ENCODE results near the gene CDH4.
"Not testable (repeated sequence)": the region's sequence is repeated elsewhere in the genome, so short reads cannot be mapped to it uniquely, and the experiment has no call there.

The CDH4 gene

DNA sequence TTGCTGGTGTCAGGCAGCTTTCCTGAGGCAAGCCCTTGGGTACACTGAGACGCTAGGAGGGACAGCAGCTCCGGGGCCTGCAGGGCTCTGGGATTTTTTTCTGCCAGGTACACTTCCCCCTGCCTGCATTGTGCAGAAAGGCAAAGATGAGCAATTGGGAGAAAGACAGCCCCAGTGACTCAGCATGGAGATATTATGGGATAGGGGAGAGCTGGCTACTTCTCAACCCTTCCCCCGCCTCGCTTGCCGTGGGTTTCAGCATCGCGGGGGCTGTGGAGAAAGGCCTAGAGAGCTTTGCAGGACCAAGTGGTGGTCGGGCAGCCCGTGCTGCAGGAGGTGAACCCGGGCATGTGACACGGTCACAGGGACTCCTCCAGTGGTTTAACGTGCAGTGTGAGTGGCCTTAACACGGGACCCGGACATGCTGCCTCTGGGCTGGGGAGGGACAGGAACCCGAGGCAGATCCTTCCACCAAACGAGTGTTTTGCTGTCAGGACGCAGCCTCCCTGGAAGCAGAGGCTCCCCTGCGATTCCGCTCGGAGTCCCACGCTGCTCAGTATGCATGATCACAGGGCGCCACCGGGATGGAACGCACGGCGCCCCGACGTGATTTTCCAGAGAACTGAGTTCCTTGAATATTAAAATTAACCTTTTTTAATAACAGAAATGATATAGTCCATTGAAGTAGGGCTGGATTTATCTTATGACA, 139.9 kb downstream of the CDH4 start:
- DNase-seq, result no peak

DNA sequence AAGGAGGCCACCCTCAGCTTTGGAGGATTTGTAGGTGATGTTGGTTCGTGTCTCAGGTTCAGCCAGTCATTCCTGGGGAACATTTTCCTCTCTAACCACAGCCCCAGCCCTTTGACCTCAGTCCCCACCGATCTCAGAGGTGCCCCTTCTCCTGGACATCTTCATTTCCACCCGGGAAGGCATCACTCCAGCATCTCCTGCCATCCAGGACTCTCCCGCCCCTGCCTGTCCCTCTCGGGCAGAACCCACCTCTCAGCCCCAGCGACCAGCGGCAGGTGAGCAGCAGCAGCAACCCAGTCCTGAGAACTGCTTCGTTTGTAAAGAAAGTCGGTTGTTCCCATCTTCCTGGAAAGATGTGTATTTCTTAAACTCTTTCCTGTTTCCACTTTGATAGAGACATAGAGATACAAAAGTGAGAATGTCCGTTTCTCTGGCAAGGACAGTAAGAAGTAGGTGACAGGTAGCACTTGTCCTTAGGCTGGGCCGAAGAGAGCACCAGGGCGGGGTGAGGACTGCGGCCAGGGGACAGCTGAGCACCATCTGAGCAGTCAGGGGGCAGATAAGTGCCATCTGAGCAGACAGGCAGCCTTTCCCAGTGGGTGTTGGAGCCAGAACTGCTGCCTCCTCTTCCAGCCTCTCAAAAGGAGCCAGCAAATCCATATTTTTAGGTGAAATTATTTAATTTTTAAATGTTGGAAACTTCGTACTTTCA, 142.2 kb downstream of the CDH4 start:
- no peak for DNase-seq

GRCh38 chr20:61396262-61396848, 144.3 kb downstream of the CDH4 start:
- DNase-seq, result no peak

DNA sequence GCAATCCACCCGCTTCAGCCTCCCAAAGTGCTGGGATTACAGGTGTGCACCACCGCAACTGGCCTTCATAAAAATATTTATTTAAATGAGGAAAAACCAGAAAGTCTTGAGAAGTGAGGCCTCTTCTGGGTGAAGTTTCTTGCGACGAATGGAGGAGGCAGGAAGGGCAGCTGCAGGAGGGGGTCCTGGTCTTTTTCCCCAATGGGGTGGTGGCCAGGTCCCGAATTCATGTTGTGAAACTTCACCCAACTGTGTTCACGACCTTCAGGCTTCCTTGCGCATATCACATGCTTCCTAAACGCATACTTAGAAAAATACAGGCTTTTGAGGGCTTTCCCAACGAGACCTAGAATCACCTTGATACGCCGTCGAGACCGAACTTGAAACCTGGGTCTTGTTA, 145.1 kb downstream of the CDH4 start:
- DNase-seq, result no peak

DNA sequence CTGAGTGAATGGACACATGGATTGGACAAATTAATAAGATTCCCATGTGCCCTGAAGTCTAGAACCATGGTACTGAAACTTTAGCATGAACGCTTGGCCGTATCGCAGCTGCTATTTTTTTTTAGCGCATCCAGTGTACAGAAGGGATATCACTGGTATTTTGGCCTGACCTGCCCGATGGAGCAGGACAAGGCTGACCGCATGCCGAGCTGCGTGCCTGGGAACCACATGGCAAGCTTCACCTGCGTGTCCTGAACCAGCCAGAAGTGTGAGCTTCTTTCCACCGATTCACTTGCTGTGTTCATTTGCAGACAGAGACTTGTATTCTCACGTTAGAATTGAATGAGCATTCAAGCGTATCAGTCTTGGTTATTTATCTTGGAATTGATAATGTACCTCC, 145.7 kb downstream of the CDH4 start:
- DNase-seq, result no peak

GRCh38 chr20:61399433-61399832, 147.4 kb downstream of the CDH4 start:
- DNase-seq, result no peak

DNA sequence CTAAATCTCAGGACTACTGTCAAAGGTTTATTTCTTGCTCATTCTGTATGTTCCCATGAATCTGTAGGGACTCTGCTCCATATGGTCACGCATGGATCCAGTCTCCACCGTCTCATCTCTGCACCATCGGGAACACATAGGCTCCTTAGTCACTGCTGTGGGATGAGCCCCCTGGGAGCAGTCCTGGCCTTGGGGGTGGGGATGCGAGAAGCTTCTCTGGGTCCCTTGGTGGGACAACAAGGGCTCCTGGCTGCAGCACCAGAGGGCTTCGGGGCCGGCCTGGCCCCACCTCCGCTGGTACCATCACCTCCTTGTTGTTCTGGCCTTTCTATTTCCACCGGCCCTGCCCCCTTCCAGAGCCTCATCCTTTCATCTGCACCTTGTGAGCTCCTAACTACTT, 148.4 kb downstream of the CDH4 start:
- no peak for DNase-seq

DNA sequence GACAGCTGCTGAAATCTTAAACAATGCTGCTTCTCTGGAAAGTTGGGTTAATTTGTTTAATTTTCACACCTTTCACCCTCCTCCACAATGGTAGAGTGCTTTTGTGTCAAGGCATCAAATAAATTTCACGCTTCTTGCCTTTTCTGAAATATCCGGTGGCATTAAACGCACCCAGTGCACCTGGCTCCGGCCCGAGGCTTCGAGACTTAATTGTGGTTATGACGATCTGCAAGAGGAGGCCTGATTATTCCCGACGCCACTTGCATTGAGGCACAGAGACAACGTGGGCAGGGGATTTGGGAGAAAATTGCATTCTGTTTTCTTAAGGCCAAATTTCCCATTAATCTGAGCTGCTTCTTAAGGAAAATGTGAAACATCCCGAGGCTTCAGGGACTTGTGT, 152.2 kb downstream of the CDH4 start:
- DNase-seq, result no peak

DNA sequence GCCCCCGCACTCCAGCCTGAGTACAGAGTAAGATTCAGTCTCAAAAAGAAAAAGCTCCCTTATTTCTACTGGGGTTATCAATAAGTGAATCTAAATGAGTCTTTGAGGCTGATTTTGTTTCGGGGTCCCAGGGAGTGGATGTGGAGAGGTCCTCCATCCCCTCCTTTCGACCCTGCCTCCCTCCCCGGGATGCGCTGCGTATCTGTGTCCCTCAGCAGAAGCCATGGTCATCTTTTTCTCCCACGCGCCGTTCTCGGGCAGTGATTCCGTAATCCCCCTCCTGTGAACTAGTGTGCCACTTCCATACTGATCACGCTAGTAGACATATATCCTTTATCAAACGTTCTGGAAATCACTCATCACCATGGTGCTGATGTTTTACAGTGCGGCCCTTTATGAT, 152.9 kb downstream of the CDH4 start:
- DNase-seq, result no peak

DNA sequence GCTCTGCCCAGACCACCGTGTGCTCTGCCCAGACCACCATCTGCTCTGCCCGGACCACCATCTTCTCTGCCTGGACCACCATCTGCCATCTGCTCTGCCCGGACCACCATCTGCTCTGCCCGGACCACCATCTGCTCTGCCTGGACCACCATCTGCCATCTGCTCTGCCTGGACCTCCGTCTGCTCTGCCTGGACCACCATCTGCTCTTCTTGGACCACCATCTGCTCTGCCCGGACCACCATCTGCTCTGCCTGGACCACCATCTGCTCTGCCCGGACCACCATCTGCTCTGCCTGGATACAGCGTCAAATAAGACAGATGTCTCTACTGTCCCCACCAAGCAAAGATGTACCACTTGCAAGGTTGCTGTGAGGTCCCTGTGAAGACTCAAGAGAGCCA, 154.7 kb downstream of the CDH4 start:
- not testable (repeated sequence) for DNase-seq

GRCh38 chr20:61407561-61407960, 155.5 kb downstream of the CDH4 start:
- no peak for DNase-seq

DNA sequence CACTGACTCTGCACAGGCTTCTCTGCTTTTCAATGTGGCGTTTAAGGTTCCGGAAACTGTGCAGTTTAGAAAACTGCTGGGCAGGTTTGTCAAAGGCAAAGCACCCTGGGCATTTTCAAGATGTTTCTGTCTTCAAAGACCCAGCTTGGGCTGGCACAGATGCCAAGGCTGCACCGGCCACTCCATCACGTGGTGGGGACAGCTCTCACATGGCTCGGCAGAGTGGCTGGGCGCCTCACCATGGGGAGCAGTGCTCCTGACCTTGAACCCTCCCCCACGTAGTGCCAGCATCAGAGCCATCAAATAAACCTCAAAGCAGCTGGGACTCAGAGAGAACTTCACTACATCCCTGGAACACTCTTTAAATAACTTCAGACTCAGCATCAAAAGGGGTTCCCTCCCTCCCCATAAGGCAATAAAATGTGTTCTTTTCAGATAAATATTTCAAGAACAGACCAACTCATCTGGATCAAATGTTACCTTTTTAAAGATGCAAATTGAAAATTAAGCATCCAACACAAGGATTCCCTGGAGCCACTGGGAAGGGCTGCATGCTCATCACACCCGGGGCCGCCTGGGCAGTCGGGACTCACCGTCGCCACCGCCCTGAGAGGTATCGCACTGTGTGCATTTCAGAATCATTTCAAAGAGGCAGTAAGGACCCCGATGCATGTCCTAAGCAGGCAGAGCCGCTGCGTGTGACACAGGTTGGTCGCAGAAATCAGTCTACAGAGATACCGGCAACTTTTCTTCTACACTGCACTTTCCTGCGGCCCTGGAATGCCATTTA, 157.1 kb downstream of the CDH4 start:
- DNase-seq, result no peak

GRCh38 chr20:61411743-61412142, 159.7 kb downstream of the CDH4 start:
- no peak for DNase-seq

- DNase-seq, result no peak
These were observed 161.7 kb downstream of the CDH4 start for GRCh38 chr20:61413752-61414151.

GRCh38 chr20:61414455-61414991, 162.5 kb downstream of the CDH4 start:
- DNase-seq, result no peak

GRCh38 chr20:61416546-61416945, 164.5 kb downstream of the CDH4 start:
- no peak for DNase-seq

DNA sequence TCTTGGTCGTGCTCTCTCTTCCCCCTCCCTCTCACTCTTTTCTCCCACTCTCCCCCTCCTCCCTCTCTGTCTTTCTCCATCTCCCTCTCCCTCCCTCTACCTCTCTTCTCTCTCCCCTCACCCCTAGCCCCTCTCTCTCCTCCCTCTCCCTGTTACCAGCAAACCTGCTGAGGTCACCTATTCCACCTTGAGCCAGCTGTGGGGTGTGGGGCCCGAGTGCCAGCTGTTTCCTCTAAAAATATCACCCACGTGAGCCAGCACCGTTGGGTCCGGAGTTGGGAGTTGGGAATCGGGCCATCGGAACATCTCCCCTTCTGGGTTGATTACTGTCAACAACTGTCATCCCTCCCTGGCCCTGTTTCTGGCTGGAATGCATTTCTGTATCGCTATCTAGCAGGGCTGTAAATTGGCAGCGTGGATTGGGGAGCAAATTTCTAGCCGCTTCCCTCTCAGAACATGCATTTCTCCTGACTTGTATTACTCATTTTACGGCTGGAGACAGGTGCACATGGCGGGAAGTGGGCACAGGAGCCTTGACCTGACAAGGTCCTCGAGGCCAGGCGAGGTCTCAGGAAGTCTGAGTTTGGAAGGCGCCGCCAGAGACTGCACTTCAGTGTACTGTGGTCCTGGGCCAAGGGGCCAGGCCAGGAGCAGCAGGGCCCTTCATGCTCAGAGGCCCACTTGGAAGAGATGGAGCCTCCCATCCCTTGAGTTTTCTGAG, 165.3 kb downstream of the CDH4 start:
- DNase-seq, result no peak

- DNase-seq, result no peak
These were observed 166.9 kb downstream of the CDH4 start for GRCh38 chr20:61419010-61419409.

GRCh38 chr20:61419501-61419900, 167.4 kb downstream of the CDH4 start:
- no peak for DNase-seq

- DNase-seq, result no peak
These were observed 168.0 kb downstream of the CDH4 start for GRCh38 chr20:61420056-61420455.

GRCh38 chr20:61420781-61421180, 168.7 kb downstream of the CDH4 start:
- no peak for DNase-seq

GRCh38 chr20:61422636-61423425, 170.8 kb downstream of the CDH4 start:
- DNase-seq, result no peak

Data from hematopoietic multipotent progenitor cell treated with erythropoietin and hydrocortisone succinate and interleukin-3 and kit ligand, for 6 days (in vitro differentiated cells).